H1 (cell line): Measurements from ENCODE around the gene JPH3. TPM values are rescaled to one million over a fixed set of nuclear protein-coding genes. Genes with fewer than 3 reads are reported as not detected.

Source experiments
- CTCF ChIA-PET: fragments of 300-600 bp; sonication (Branson Sonifier 250); formaldehyde crosslinking; loops from one replicate; lab custom pipeline; 2021; ENCODE audit not compliant: partially characterized antibody; lab: Charles Lee
- POLR2A ChIA-PET: fragments of 300-600 bp; sonication (Branson Sonifier 250); formaldehyde crosslinking; loops from one replicate; lab custom pipeline; 2021; ENCODE audit warnings: inconsistent platforms; ENCODE audit not compliant: partially characterized antibody; lab: Charles Lee
- DNase-seq, 2 experiments: peaks; one replicate each; pipeline versions ENCODE4 v3.0.0 to v3.0.0-alpha.2; 2010 to 2022; ENCODE audit warnings: low spot score in 2 of 2, low read depth in 1 of 2, mixed read lengths in 1 of 2
- FAIRE-seq: peaks from 2 replicates; lab custom pipeline; 2011; peaks lifted over from hg19 to GRCh38; lab: Jason Lieb, UNC
- H2AFZ ChIP-seq: 2 replicates; pipeline ENCODE4 v1.8.1; 2012; ENCODE audit warnings: low read length, inconsistent platforms
- H2AK5ac ChIP-seq: 2 replicates; pipeline ENCODE4 v1.6.1; 2013; ENCODE audit warnings: low read depth, low read length
- H2BK120ac ChIP-seq: replicated peaks from 2 replicates; pipeline ENCODE3; 2013; ENCODE audit warnings: low read depth, low read length, inconsistent platforms
- H2BK12ac ChIP-seq: 2 replicates; pipeline ENCODE4 v1.6.1; 2013; ENCODE audit warnings: low read depth, low read length
- H2BK15ac ChIP-seq: 2 replicates; pipeline ENCODE4 v1.6.1; 2013; ENCODE audit warnings: low read length
- H2BK20ac ChIP-seq: 2 replicates; pipeline ENCODE4 v1.6.1; 2013; ENCODE audit warnings: low read length
- H2BK5ac ChIP-seq: 2 replicates; pipeline ENCODE4 v1.6.1; 2013; ENCODE audit warnings: low read depth, low read length
- H3K14ac ChIP-seq: 2 replicates; pipeline ENCODE4 v1.6.1; 2013; ENCODE audit warnings: inconsistent platforms; ENCODE audit not compliant: insufficient read length
- H3K18ac ChIP-seq: 2 replicates; pipeline ENCODE4 v1.6.1; 2013; ENCODE audit warnings: low read length; ENCODE audit errors: extremely low read depth
- H3K23ac ChIP-seq: 2 replicates; pipeline ENCODE4 v1.6.1; 2013; ENCODE audit warnings: inconsistent platforms; ENCODE audit not compliant: insufficient read length
- H3K23me2 ChIP-seq: 2 replicates; pipeline ENCODE4 v1.6.1; 2013; ENCODE audit warnings: low read depth, low read length
- H3K27ac ChIP-seq: 2 replicates; pipeline ENCODE4 v1.6.1; 2011; ENCODE audit warnings: low read depth, low read length, inconsistent platforms
- H3K27me3 ChIP-seq, 4 experiments: replicated peaks in 1 of 4; 1 replicate in 1 of 4; 2 replicates in 3 of 4; pipeline versions ENCODE4 v1.6.1 to v1.8.1; 2011 to 2013; ENCODE audit warnings: low read length in 3 of 4, mild to moderate bottlenecking in 3 of 4, inconsistent platforms in 2 of 4, mixed read lengths in 2 of 4, moderate library complexity in 1 of 4; ENCODE audit not compliant: control insufficient read depth in 3 of 4, insufficient read depth in 3 of 4; ENCODE audit errors: extremely low read depth in 1 of 4
- H3K36me3 ChIP-seq, 4 experiments: 2 replicates each; pipeline versions ENCODE4 v1.6.1 to v1.8.1; 2011 to 2013; ENCODE audit warnings: mild to moderate bottlenecking in 4 of 4, low read length in 3 of 4, moderate library complexity in 2 of 4, control low read depth in 1 of 4, inconsistent platforms in 1 of 4; ENCODE audit not compliant: insufficient read depth in 4 of 4, control insufficient read depth in 2 of 4
- H3K4ac ChIP-seq: replicated peaks from 2 replicates; pipeline ENCODE3; 2013; ENCODE audit warnings: low read length, low read depth, mixed read lengths, inconsistent platforms; ENCODE audit not compliant: insufficient read length
- H3K4me1 ChIP-seq, 4 experiments: replicated peaks in 1 of 4; 1 replicate in 1 of 4; 2 replicates in 3 of 4; pipeline versions ENCODE4 v1.6.1 to v1.8.1; 2011 to 2013; ENCODE audit warnings: low read length in 3 of 4, inconsistent platforms in 2 of 4, mixed read lengths in 1 of 4; ENCODE audit not compliant: insufficient read depth in 4 of 4, control insufficient read depth in 3 of 4
- H3K4me2 ChIP-seq, 2 experiments: 2 replicates each; pipeline versions ENCODE4 v1.6.1 to v1.8.1; 2011 to 2013; ENCODE audit warnings: low read depth in 2 of 2, low read length in 2 of 2, control low read depth in 1 of 2, inconsistent platforms in 1 of 2, mild to moderate bottlenecking in 1 of 2; ENCODE audit not compliant: insufficient read depth in 1 of 2
- H3K4me3 ChIP-seq, 4 experiments: fragments of 200-600, 300-600 bp in 1 of 4; sonication (generic), shearing (Covaris generic), sonication (Bioruptor Twin) in 1 of 4; 2 replicates each; pipeline versions ENCODE4 v1.5.1 to v1.8.1; 2011 to 2016; ENCODE audit warnings: low read length in 4 of 4, low read depth in 3 of 4, control low read depth in 2 of 4, inconsistent platforms in 2 of 4, mild to moderate bottlenecking in 2 of 4, mixed read lengths in 1 of 4, moderate library complexity in 1 of 4; ENCODE audit not compliant: insufficient read depth in 2 of 4; ENCODE audit errors: extremely low read depth in 1 of 4
- H3K56ac ChIP-seq: replicated peaks from 2 replicates; pipeline ENCODE3; 2013; ENCODE audit warnings: low read depth, mild to moderate bottlenecking, mixed read lengths, low read length, inconsistent platforms; ENCODE audit not compliant: insufficient read length
- H3K79me1 ChIP-seq: 2 replicates; pipeline ENCODE4 v1.6.1; 2013; ENCODE audit warnings: low read depth, low read length, control low read depth
- H3K79me2 ChIP-seq, 2 experiments: 2 replicates each; pipeline versions ENCODE4 v1.6.1 to v1.8.1; 2012 to 2013; ENCODE audit warnings: low read length in 2 of 2, mild to moderate bottlenecking in 2 of 2, inconsistent platforms in 1 of 2; ENCODE audit not compliant: insufficient read depth in 2 of 2, control insufficient read depth in 1 of 2
- H3K9ac ChIP-seq, 4 experiments: replicated peaks in 1 of 4; 1 replicate in 1 of 4; 2 replicates in 3 of 4; pipeline versions ENCODE4 v1.6.1 to v1.8.1; 2011 to 2013; ENCODE audit warnings: low read depth in 3 of 4, low read length in 3 of 4, control low read depth in 2 of 4, mild to moderate bottlenecking in 2 of 4, moderate library complexity in 2 of 4, inconsistent platforms in 1 of 4; ENCODE audit errors: extremely low read depth in 1 of 4
- H3K9me3 ChIP-seq, 2 experiments: 2 replicates each; pipeline versions ENCODE4 v1.6.1 to v1.8.1; 2012 to 2013; ENCODE audit warnings: mild to moderate bottlenecking in 2 of 2, moderate library complexity in 2 of 2, control low read depth in 1 of 2, inconsistent platforms in 1 of 2, low read depth in 1 of 2, low read length in 1 of 2, mixed read lengths in 1 of 2; ENCODE audit not compliant: insufficient read depth in 2 of 2
- H4K20me1 ChIP-seq, 2 experiments: replicated peaks in 1 of 2; 2 replicates each; pipeline versions ENCODE3 to v1.8.1; 2011 to 2013; ENCODE audit warnings: inconsistent platforms in 2 of 2, low read length in 2 of 2, mild to moderate bottlenecking in 1 of 2; ENCODE audit not compliant: insufficient read depth in 2 of 2, control insufficient read depth in 1 of 2
- H4K5ac ChIP-seq: 2 replicates; pipeline ENCODE4 v1.6.1; 2013; ENCODE audit warnings: low read length, low read depth, mixed read lengths, inconsistent platforms; ENCODE audit not compliant: insufficient read length
- H4K8ac ChIP-seq: 2 replicates; pipeline ENCODE4 v1.8.0; 2013; ENCODE audit warnings: mild to moderate bottlenecking, moderate library complexity, low read length, inconsistent platforms; ENCODE audit not compliant: insufficient read depth; ENCODE audit errors: extremely low read depth
- H4K91ac ChIP-seq: replicated peaks from 2 replicates; pipeline ENCODE3; 2013; ENCODE audit warnings: low read length, mixed read lengths, inconsistent platforms; ENCODE audit not compliant: insufficient read length
- CEBPB ChIP-seq: IDR thresholded peaks from 2 replicates; pipeline ENCODE4 v1.6.1; 2012; ENCODE audit warnings: low read depth, low read length
- CTCF ChIP-seq, 3 experiments: IDR thresholded peaks; 1 replicate in 2 of 3; 2 replicates in 1 of 3; pipeline versions ENCODE4 v1.5.1 to v1.6.1; 2011; ENCODE audit warnings: low read length in 3 of 3, mild to moderate bottlenecking in 3 of 3, inconsistent platforms in 2 of 3, low read depth in 1 of 3, moderate library complexity in 1 of 3; ENCODE audit not compliant: insufficient read depth in 1 of 3; ENCODE audit errors: control extremely low read depth in 1 of 3
- GABPA ChIP-seq: IDR thresholded peaks from 2 replicates; pipeline ENCODE4 v1.6.1; 2011; ENCODE audit warnings: mild to moderate bottlenecking, low read length, moderate library complexity, borderline replicate concordance; ENCODE audit not compliant: insufficient read depth
- MAX ChIP-seq: IDR thresholded peaks from 2 replicates; pipeline ENCODE4 v1.6.1; 2012; ENCODE audit warnings: inconsistent platforms
- RAD21 ChIP-seq, 2 experiments: IDR thresholded peaks in 1 of 2; conservative IDR thresholded peaks in 1 of 2; 2 replicates each; pipeline ENCODE4 v1.6.1; 2011; ENCODE audit warnings: low read depth in 2 of 2, low read length in 2 of 2, improper control_type of control experiment in 1 of 2, inconsistent platforms in 1 of 2, mild to moderate bottlenecking in 1 of 2, moderate library complexity in 1 of 2
- RFX5 ChIP-seq: IDR thresholded peaks from 2 replicates; pipeline ENCODE4 v1.6.1; 2011; ENCODE audit warnings: low read depth, low read length, improper control_type of control experiment, borderline replicate concordance
- TBP ChIP-seq: IDR thresholded peaks from 2 replicates; pipeline ENCODE4 v1.6.1; 2011; ENCODE audit warnings: low read depth, low read length, improper control_type of control experiment
- TEAD4 ChIP-seq: IDR thresholded peaks from 2 replicates; pipeline ENCODE4 v1.6.1; 2012; ENCODE audit warnings: low read depth, low read length, inconsistent platforms, mixed read lengths
- WGBS, 2 experiments: shearing (Covaris generic) in 1 of 2; methylation state at CpG; one replicate each; pipeline versions ENCODE4 v1.1.6 to v1.1.7; 2013 to 2015; ENCODE audit warnings: low lambda C conversion rate in 2 of 2, mixed read lengths in 2 of 2, inconsistent platforms in 1 of 2, low coverage in 1 of 2, missing lambda C conversion rate in 1 of 2; ENCODE audit not compliant: insufficient replicate concordance in 2 of 2, insufficient coverage in 1 of 2, insufficient read length in 1 of 2; ENCODE audit errors: extremely low coverage in 1 of 2, missing lambda C conversion rate in 1 of 2; 5-methylcytosine and 5-hydroxymethylcytosine counted together
- polyA plus RNA-seq, 7 experiments: library from polyadenylated mRNA; depleted of rRNA in 3 of 7; stranded (reverse) in 5 of 7; unstranded in 2 of 7; fragments of >200 nt in 5 of 7; fragments of 200-250 nt in 2 of 7; gene quantifications; 1 replicate in 5 of 7; 2 replicates in 1 of 7; 4 replicates in 1 of 7; pipeline versions ENCODE4 v1.2.1 to v1.2.3, GENCODE V29; 2011 to 2013; ENCODE audit warnings: missing spikeins in 2 of 7, mixed read lengths in 2 of 7
- total RNA-seq: library from RNA; stranded (reverse); fragmentation: NEBNext Ultra II Directional; extraction: Animal tissue kit (Norgen Biotek cat#: 25700); gene quantifications from 2 replicates; pipeline ENCODE4 v1.2.1, GENCODE V29; 2021

JPH3 gene
- total and polyA plus RNA-seq, 2 of the 8 experiments (the other 6 are each of a cell fraction or from before 2014, with no cell fraction given), result 10.3 to 28.3 TPM

GRCh38 chr16:87636050-87636684 is 33.9 kb downstream of the JPH3 start:
- H3K4me1 ChIP-seq, result peaks cover 0 to 4% (median 2%) of the 10 kb centered on the region in 4 experiments; a peak in 4 of 7 replicates
- H2AK5ac ChIP-seq, result no peak overlapping the region
- no peak overlapping the region for H2BK5ac ChIP-seq
- H3K56ac ChIP-seq, result no peak overlapping the region
- no peaks in the 10 kb centered on the region for H3K36me3 ChIP-seq
- no peak overlapping the region for H3K4me3 ChIP-seq
- FAIRE-seq, result peak; percentile 86
- no peak overlapping the region for H4K91ac ChIP-seq
- H3K79me2 ChIP-seq, result no peaks in the 10 kb centered on the region
- H2BK15ac ChIP-seq, result no peak overlapping the region
- no peak overlapping the region for H2BK20ac ChIP-seq
- peak overlapping the region; percentile 91; the same call in 1 of the 2 replicates for H4K8ac ChIP-seq
- peaks cover 0 to 8% of the 10 kb centered on the region in 2 experiments for H4K20me1 ChIP-seq
- no peak overlapping the region for H4K5ac ChIP-seq
- no peaks in the 10 kb centered on the region for H3K23me2 ChIP-seq
- no peak overlapping the region for H3K4ac ChIP-seq
- peak overlapping the region in 1 of 2 experiments; percentile 38; a peak in 1 of 4 replicates for H3K4me2 ChIP-seq
- H3K27me3 ChIP-seq, result no peaks in the 10 kb centered on the region; a peak in 2 of 7 replicates
- no peak overlapping the region for H3K27ac ChIP-seq
- no peak overlapping the region for H2AFZ ChIP-seq
- 39% methylated on average over 20 of the region's 31 CpGs; no CpG with 5 or more reads in 1 of the 2 experiments for WGBS, 2 experiments
- no peak overlapping the region for H3K9ac ChIP-seq
- no peak overlapping the region for H3K14ac ChIP-seq
- H2BK12ac ChIP-seq, result no peak overlapping the region
- peaks cover under 1% of the 10 kb centered on the region for H3K79me1 ChIP-seq
- ChIA-PET CTCF (interaction anchor here (0.6 to 6.4 kb wide), 67 partner anchors 8 to 272 kb away, joined by 3 to 231 read pairs (median 5); no protein-coding TSS in a partner anchor), POLR2A (interaction anchor here (0.7 to 1.6 kb wide), 4 partner anchors 10 to 129 kb away, joined by 3 to 6 read pairs (median 4); partner anchors contain the start of gene KLHDC4)
- H3K18ac ChIP-seq, result no peak overlapping the region
- no peaks in the 10 kb centered on the region for H3K9me3 ChIP-seq
- no peak overlapping the region for H3K23ac ChIP-seq
- H2BK120ac ChIP-seq, result no peak overlapping the region
- peak; percentile 43 to 88 for DNase-seq
- TF ChIP-seq RFX5 (no peak), MAX (no peak), RAD21 (IDR thresholded peaks at IDR 0.05 in 1 of 2, conservative IDR thresholded peaks at IDR 0.05 in 1 of 2; ENCODE audit: low read depth in 2 of 2, low read length in 2 of 2) (peak; percentile 89 to 91), CEBPB (peak; percentile 73; the same call in 1 of the 2 replicates), GABPA (peak; percentile 56; the same call in 1 of the 2 replicates), CTCF (IDR thresholded peaks at IDR 0.05; ENCODE audit: control extremely low read depth in 1 of 3, insufficient read depth in 1 of 3, low read depth in 1 of 3, low read length in 3 of 3) (peak; percentile 84 to 91 (median 87)), TEAD4 (no peak), TBP (peak; percentile 39; the same call in 1 of the 2 replicates)
